Measurements from ENCODE around the gene SOX6. TPM values are rescaled to one million over a fixed set of nuclear protein-coding genes. Genes with fewer than 3 reads are reported as not detected.
"Not testable (repeated sequence)": the region's sequence is repeated elsewhere in the genome, so short reads cannot be mapped to it uniquely, and the experiment has no call there.

Gene SOX6
- total RNA-seq, 1 experiment from 2014 or later = not detected

DNA sequence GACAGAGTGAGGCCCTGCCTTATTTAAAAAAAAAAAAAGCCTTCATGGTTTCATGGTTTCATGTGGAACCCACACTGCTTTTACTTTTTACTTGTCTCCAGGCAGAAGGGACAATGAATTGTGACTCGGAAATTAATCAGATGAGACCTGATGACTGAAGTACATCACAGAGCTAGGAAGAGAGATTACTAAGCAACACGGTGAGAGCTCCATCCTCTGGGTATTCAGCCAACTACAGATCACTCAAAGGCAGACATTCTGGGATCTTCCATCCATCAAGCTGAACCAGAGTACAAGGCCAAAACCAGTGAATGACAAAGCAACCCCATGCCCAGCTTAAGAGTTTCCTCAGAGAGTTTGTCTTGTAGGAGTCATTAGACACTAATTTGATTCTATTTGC lies 433.2 kb downstream of the SOX6 start:
- TF ChIP-seq, protein P1, sequence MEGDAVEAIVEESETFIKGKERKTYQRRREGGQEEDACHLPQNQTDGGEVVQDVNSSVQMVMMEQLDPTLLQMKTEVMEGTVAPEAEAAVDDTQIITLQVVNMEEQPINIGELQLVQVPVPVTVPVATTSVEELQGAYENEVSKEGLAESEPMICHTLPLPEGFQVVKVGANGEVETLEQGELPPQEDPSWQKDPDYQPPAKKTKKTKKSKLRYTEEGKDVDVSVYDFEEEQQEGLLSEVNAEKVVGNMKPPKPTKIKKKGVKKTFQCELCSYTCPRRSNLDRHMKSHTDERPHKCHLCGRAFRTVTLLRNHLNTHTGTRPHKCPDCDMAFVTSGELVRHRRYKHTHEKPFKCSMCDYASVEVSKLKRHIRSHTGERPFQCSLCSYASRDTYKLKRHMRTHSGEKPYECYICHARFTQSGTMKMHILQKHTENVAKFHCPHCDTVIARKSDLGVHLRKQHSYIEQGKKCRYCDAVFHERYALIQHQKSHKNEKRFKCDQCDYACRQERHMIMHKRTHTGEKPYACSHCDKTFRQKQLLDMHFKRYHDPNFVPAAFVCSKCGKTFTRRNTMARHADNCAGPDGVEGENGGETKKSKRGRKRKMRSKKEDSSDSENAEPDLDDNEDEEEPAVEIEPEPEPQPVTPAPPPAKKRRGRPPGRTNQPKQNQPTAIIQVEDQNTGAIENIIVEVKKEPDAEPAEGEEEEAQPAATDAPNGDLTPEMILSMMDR (conservative IDR thresholded peaks at IDR 0.05) = peak; percentile 46; the same call in 2 of the 3 replicates
- no peaks in the 10 kb centered on the region for H3K79me2 ChIP-seq (ENCODE audit: insufficient read depth, low read length)
- H2BK120ac ChIP-seq (ENCODE audit: low read depth, low read length, poor library complexity, severe bottlenecking) = no peak overlapping the region
- H3K4ac ChIP-seq (ENCODE audit: low read depth, low read length) = no peak overlapping the region
- no peak overlapping the region for H3K18ac ChIP-seq (ENCODE audit: insufficient read length, low read depth, low read length)
- H3K56ac ChIP-seq (ENCODE audit: insufficient read length, low read depth, low read length) = no peak overlapping the region
- no peaks in the 10 kb centered on the region for H4K20me1 ChIP-seq (ENCODE audit: control insufficient read depth, insufficient read depth, insufficient read length)
- no CpG with 5 or more reads among the region's 2 CpGs for WGBS (ENCODE audit: extremely low coverage, insufficient read length, low lambda C conversion rate)
- H3K14ac ChIP-seq (ENCODE audit: insufficient read depth, low read length) = no peak overlapping the region
- no peak for DNase-seq
- no peak overlapping the region for H3K27ac ChIP-seq (ENCODE audit: insufficient read length, low read depth, low read length)
- Mint-ChIP-seq H3K4me1 (no peaks in the 10 kb centered on the region), H3K36me3 (ENCODE audit: insufficient read depth in 1 of 3, low read depth in 3 of 3) (no peaks in the 10 kb centered on the region; a peak in 1 of 7 replicates), H3K27me3 (ENCODE audit: low read depth) (no peaks in the 10 kb centered on the region; the same call in 1 of the 2 replicates), H3K27ac (no peak overlapping the region), H3K4me3 (no peak overlapping the region), H3K9me3 (no peaks in the 10 kb centered on the region)
- no peak overlapping the region for H2BK20ac ChIP-seq (ENCODE audit: low read depth, low read length, poor library complexity, severe bottlenecking)
- H2BK5ac ChIP-seq (ENCODE audit: insufficient read length, low read length) = no peak overlapping the region
- no peak overlapping the region for H3K4me2 ChIP-seq (ENCODE audit: insufficient read depth, insufficient read length, low read length)
- no peak overlapping the region for H3K9ac ChIP-seq (ENCODE audit: extremely low read depth, insufficient read length, low read length)
- H4K5ac ChIP-seq (ENCODE audit: insufficient read length, low read depth, low read length) = no peak overlapping the region
- H4K8ac ChIP-seq (replicated peaks; ENCODE audit: insufficient read length, low read depth, low read length) = no peak overlapping the region
- no peak overlapping the region for H3T11ph ChIP-seq (ENCODE audit: low read length)
- no peaks in the 10 kb centered on the region for H3K4me1 ChIP-seq (ENCODE audit: insufficient read depth, low read length)
- no peak overlapping the region for H2AFZ ChIP-seq (ENCODE audit: low read length)
- H3K23ac ChIP-seq (ENCODE audit: insufficient read length, low read depth, low read length) = no peak overlapping the region
- H2BK12ac ChIP-seq (ENCODE audit: insufficient read length, low read depth, low read length) = no peak overlapping the region
- H3K23me2 ChIP-seq (ENCODE audit: insufficient read length, low read depth, low read length, poor library complexity, severe bottlenecking) = no peaks in the 10 kb centered on the region
- H4K91ac ChIP-seq (ENCODE audit: insufficient read length, low read depth, low read length) = no peak overlapping the region
- no peaks in the 10 kb centered on the region for H3K79me1 ChIP-seq (ENCODE audit: insufficient read depth, low read depth, low read length, poor library complexity, severe bottlenecking)
- H3K27me3 ChIP-seq (ENCODE audit: insufficient read depth, low read length) = no peaks in the 10 kb centered on the region
- H3K9me3 ChIP-seq (ENCODE audit: control insufficient read depth, low read depth, low read length) = no peaks in the 10 kb centered on the region
- no peak overlapping the region for H2AK5ac ChIP-seq (ENCODE audit: insufficient read length, low read length)
- no peak overlapping the region for H2BK15ac ChIP-seq (ENCODE audit: low read depth, low read length)

DNA sequence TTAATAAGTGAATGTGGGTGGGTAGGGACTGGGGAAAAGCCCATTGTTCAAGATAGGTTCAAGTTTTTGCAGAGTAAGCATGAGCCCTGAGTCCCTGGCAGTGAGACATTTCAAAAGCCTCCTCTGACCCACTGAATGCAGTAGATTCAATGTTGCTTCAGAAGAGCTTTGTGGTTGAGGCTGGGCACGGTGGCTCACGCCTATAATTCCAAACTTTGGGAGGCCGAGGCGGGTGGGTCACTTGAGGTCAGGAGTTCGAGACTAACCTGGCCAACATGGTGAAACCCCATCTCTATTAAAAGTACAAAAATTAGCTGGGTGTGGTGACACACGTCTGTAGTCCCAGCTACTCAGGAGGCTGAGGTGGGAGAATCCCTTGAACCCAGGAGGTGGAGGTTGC lies 433.6 kb downstream of the SOX6 start:
- H2BK15ac ChIP-seq (ENCODE audit: low read depth, low read length); H4K8ac ChIP-seq (replicated peaks; ENCODE audit: insufficient read length, low read depth, low read length); H4K5ac ChIP-seq (ENCODE audit: insufficient read length, low read depth, low read length); H3K18ac ChIP-seq (ENCODE audit: insufficient read length, low read depth, low read length); H3K4me2 ChIP-seq (ENCODE audit: insufficient read depth, insufficient read length, low read length); H3K4ac ChIP-seq (ENCODE audit: low read depth, low read length); H3K27ac Mint-ChIP-seq; H3K79me2 ChIP-seq (ENCODE audit: insufficient read depth, low read length); H3K14ac ChIP-seq (ENCODE audit: insufficient read depth, low read length); H2BK120ac ChIP-seq (ENCODE audit: low read depth, low read length, poor library complexity, severe bottlenecking); DNase-seq; H3K4me3 Mint-ChIP-seq; H3K79me1 ChIP-seq (ENCODE audit: insufficient read depth, low read depth, low read length, poor library complexity, severe bottlenecking); H4K91ac ChIP-seq (ENCODE audit: insufficient read length, low read depth, low read length); H3K23me2 ChIP-seq (ENCODE audit: insufficient read length, low read depth, low read length, poor library complexity, severe bottlenecking); H3K4me1 ChIP-seq (ENCODE audit: insufficient read depth, low read length); H3K23ac ChIP-seq (ENCODE audit: insufficient read length, low read depth, low read length); H3T11ph ChIP-seq (ENCODE audit: low read length); H3K9me3 ChIP-seq (ENCODE audit: control insufficient read depth, low read depth, low read length); H3K56ac ChIP-seq (ENCODE audit: insufficient read length, low read depth, low read length); H3K36me3 Mint-ChIP-seq (ENCODE audit: insufficient read depth in 1 of 3, low read depth in 3 of 3); H3K27ac ChIP-seq (ENCODE audit: insufficient read length, low read depth, low read length); H2BK12ac ChIP-seq (ENCODE audit: insufficient read length, low read depth, low read length); H2BK5ac ChIP-seq (ENCODE audit: insufficient read length, low read length); H3K27me3 ChIP-seq (ENCODE audit: insufficient read depth, low read length); H2AFZ ChIP-seq (ENCODE audit: low read length); H2BK20ac ChIP-seq (ENCODE audit: low read depth, low read length, poor library complexity, severe bottlenecking); H4K20me1 ChIP-seq (ENCODE audit: control insufficient read depth, insufficient read depth, insufficient read length); H3K27me3 Mint-ChIP-seq (ENCODE audit: low read depth); H2AK5ac ChIP-seq (ENCODE audit: insufficient read length, low read length); H3K4me1 Mint-ChIP-seq; H3K9ac ChIP-seq (ENCODE audit: extremely low read depth, insufficient read length, low read length); H3K9me3 Mint-ChIP-seq: not testable (repeated sequence)
- WGBS (ENCODE audit: extremely low coverage, insufficient read length, low lambda C conversion rate) = no CpG with 5 or more reads among the region's 6 CpGs
